Activated naive CD4-positive, alpha-beta T cell treated with Interleukin-2 at 50 U/mL for 16 hours (primary cell): ENCODE data around the gene ELMO1.
"Not testable (repeated sequence)": the region's sequence is repeated elsewhere in the genome, so short reads cannot be mapped to it uniquely, and the experiment has no call there.

Experiments used
- DNase-seq: peaks from one replicate; pipeline ENCODE4 v3.0.0-alpha.2; 2020

Gene ELMO1

GRCh38 chr7:36994456-36995112 lies 454.1 kb downstream of the ELMO1 start:
- no peak for DNase-seq

DNA sequence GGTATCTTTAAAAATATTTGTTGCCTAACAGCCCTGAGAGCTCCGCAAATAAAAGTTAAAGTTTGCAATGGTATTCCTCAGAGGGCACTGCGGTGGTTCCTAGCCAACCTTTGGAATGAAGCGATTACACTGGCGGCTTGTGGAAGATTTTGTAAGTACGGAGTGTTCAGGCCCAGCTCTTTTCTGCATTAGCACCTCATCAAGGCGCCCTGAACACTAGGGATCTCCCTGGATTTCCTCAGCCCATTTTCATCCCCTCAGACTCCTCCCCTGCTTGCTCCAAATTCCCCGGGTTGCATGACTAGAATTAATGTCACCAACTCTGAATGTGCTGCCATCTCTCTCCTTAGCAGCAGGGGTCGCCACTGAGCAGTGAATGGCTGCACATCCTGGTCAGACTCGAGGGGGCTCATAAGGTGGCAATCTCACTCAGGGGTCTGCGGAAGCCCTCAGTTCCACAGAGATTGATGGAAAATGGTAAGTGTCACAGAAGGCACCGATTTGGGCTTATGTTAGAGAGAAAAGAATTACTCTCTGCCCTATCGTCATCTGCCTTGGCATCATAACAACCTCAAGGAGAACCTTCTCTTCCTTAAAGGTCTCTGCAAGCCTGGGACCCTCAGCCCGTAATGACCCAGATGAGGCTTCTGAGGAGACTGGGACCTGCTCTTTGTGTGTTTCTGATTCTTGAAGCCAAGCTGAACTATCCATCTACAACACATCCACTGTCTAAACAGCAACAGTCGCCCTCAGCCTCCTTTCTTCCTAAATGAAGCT lies 461.5 kb downstream of the ELMO1 start:
- peak; percentile 59 for DNase-seq

- no peak for DNase-seq
Observed at GRCh38 chr7:36986511-36986933, 462.1 kb downstream of the ELMO1 start.

- no peak for DNase-seq
Observed at GRCh38 chr7:36985866-36986400, 462.7 kb downstream of the ELMO1 start.

- DNase-seq = no peak
Observed at GRCh38 chr7:36985316-36985715, 463.3 kb downstream of the ELMO1 start.

DNA sequence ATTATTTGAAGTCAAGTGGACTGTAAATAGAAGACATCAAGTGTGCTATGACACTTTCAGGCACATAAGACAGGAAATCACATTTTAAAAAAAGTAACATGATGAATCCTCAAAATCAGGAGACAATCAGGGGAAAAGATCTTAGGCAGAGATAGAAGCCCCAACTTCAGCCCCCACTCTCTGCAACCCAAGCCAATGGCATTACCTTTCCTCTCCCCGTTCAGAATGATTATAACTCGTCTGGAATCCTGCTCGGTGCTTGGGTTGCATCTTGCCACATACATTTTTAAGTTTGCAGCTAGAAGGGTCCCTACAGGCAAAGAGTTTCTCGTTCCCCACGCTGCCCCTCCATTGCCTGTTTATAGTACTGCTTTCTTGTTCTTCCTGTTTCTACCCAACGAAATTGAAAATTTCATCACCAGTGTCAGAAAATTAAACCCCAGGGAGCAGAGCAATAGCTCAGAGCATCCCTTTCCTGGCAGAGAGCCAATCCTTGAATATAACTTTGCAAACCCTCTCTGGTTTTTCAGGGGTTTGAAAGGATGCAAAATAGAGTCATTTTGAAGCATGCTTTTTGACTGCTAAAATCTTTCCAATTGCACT lies 463.9 kb downstream of the ELMO1 start:
- DNase-seq = no peak

GRCh38 chr7:36984041-36984521 lies 464.6 kb downstream of the ELMO1 start:
- DNase-seq = no peak

- no peak for DNase-seq
Observed at GRCh38 chr7:36982766-36983165, 465.9 kb downstream of the ELMO1 start.

- no peak for DNase-seq
Observed at GRCh38 chr7:36979810-36980248, 468.8 kb downstream of the ELMO1 start.

DNA sequence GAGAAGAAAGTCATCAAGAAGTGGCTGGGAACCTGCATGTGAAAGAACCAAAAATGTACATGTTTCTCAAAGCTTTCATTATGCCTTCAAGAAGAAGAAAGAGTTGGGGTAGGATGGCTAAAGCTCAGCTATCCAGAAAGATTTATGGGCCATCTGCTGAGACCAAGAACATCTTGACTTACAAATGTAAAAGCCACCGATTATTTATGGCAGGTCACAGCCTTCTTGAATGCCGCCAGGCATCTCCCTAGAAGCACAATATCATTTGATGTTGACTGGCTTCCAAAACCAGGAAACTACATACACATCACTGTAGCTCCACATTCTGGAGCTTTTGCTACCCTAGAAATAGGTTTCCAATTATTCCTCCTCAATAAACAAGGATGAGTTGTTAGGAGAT lies 470.2 kb downstream of the ELMO1 start:
- no peak for DNase-seq

DNA sequence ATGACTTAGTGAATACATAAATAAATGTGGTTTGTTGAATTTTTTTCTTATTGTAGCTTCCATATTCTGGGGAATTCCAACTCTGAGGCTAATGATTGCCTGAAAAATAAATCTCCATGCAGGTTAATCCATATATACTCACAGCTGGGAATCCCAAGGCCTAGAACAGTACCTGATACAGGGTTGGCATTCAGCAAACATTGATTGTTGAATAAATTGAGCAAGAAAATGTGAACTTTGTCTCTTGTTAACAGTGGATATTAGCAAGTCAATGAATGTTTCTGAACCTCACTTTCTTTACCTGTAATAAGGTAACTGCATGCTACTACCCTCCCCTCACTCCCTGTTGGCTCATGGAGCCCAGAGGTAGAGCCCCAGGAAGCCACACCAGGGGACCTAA lies 470.8 kb downstream of the ELMO1 start:
- DNase-seq = no peak

DNA sequence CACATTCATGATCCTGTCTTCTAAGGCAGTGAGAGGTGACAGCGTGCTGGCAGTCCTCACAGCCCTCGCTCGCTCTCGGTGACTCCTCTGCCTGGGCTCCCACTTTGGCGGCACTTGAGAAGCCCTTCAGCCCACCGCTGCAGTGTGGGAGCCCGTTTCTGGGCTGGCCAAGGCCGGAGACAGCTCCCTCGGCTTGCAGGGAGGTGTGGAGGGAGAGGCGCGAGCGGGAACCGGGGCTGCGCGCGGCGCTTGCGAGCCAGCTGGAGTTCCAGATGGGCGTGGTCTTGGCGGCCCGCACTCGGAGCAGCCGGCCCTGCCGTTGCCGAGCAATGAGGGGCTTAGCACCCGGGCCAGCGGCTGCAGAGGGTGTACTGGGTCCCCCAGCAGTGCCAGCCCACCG lies 475.1 kb downstream of the ELMO1 start:
- DNase-seq = not testable (repeated sequence)

DNA sequence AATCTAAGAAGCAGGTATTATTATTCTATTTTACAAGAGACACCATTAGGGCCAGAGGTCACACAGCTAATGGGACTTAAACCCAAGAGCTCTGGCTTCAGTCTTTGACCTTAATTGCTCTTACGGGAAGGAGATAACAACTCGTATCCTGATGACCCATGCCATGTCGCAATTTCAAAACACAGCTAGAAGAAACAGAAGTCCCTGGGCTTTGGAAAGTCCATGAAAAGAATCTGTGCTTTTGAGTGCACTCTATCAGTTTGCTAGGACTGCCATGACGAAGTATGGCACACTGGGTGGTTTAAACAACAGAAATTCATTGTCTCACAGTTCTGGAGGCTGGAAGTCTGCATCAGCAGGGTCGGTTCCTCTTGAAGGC lies 476.5 kb downstream of the ELMO1 start:
- no peak for DNase-seq

- no peak for DNase-seq
Observed at GRCh38 chr7:36971515-36972139, 477.0 kb downstream of the ELMO1 start.

GRCh38 chr7:36970551-36971514 lies 477.8 kb downstream of the ELMO1 start:
- DNase-seq = no peak

DNA sequence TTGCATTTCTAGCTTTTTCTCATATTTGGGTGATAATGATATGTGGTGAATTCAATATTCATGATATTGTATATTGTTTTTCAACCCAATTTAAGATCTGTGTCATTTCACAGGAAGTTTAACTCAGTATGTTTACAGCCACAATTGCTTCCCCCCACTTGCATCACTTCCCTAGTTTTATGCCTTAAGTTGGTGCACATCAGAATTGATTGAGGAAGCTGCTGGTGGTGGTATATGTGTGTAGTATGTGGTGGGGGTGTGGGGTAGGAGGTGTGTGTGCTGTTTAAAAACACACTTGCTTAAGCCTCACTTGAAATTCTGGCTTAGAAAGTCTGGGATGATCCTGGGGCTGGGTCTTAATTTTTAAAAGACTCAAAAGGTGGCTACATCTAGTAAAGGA lies 479.3 kb downstream of the ELMO1 start:
- DNase-seq = no peak

GRCh38 chr7:36967387-36967786 lies 481.3 kb downstream of the ELMO1 start:
- no peak for DNase-seq

DNA sequence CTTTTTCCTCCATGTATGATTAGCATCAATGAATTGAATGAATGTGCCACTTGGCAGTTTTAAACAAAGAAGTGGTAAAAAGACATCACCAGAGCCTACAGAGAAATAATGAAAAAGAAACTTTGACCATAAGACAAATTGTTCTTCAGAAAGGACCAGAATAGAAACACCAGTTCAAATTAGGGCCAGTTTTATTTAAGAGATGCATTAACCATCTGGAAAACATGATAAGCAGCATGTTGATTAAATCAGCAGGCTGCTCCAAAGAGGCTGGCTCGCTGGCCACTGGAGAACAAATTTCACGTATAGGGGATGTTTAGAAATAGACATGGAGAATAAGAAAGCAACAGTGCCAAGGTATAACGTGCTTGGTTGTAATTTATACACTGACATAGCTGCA lies 482.0 kb downstream of the ELMO1 start:
- no peak for DNase-seq

GRCh38 chr7:36966039-36966438 lies 482.6 kb downstream of the ELMO1 start:
- DNase-seq = no peak

DNA sequence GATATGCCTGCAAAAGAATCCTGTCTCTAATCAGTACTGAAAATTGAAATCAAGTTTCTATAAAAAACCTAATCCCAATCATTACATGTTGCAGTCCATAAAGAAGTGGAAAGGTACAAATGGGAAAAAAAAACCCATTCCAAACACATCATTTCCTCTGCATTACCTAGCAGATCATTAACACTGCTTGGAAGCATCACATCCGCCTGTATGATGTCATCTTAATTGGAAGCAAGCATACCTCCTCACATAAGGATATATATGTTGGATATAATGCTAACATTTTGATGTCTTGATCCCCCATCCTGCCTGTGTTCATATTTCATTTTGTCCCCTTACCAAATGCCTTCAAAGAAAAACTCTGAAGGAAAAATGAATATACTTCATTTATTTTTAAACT lies 483.0 kb downstream of the ELMO1 start:
- DNase-seq = no peak

DNA sequence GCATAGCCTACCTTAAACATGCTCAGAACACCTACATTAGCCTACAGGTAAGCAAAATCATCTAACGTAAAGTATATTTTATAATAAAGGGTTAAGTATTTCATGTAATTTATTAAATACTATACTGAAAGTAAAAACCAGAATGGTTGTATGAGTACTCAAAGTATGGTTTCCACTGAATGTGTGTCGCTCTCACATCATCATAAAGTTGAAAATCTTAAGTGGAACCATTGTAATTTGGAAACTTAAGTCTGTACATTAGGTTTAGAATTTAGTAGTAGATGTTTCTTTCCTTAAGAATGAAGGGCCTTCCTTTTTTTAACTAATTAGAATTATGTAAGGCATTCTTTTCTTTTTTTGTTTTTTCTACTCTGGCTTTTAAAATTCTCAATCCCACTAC lies 484.4 kb downstream of the ELMO1 start:
- no peak for DNase-seq

DNA sequence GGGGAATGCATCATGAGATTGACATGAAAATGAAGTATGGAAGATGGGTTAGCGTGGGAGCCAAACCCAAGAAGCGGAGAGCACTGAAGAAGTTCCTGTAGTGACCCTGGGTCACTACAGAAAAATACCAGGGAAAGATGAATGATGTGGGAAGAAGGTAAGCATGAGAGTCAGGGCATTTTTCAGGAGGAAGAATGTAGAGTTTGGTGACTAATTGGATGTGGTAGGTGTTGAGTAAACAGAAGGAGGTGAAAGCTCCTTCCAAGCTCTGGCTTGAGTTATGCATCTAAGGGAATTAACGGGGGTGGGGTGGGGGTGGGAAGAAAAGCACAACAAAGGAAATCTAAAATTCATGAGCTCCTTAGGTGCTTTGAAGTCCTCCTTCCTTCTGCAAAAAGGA lies 486.3 kb downstream of the ELMO1 start:
- no peak for DNase-seq
